Activated naive CD8-positive, alpha-beta T cell treated with anti-CD3 and anti-CD28 coated beads for 36 hours (primary cell): ENCODE results near the gene SUSD6. TPM values are rescaled to one million over a fixed set of nuclear protein-coding genes. Genes with fewer than 3 reads are reported as not detected.
"Not testable (repeated sequence)": the region's sequence is repeated elsewhere in the genome, so short reads cannot be mapped to it uniquely, and the experiment has no call there.

ENCODE experiments used
- DNase-seq: peaks from one replicate; pipeline ENCODE4 v3.0.0; 2021
- H3K27ac Mint-ChIP-seq: one replicate; pipeline ENCODE4 v1.8.0; 2022; ENCODE audit warnings: mild to moderate bottlenecking, moderate library complexity, mixed read lengths
- H3K27me3 Mint-ChIP-seq: one replicate; pipeline ENCODE4 v1.8.0; 2022; ENCODE audit warnings: mild to moderate bottlenecking, mixed read lengths
- H3K36me3 Mint-ChIP-seq: one replicate; pipeline ENCODE4 v1.8.0; 2021; ENCODE audit warnings: mild to moderate bottlenecking, mixed read lengths
- H3K4me1 Mint-ChIP-seq: one replicate; pipeline ENCODE4 v1.8.0; 2021; ENCODE audit warnings: mixed read lengths
- H3K4me3 Mint-ChIP-seq: one replicate; pipeline ENCODE4 v1.8.0; 2022; ENCODE audit warnings: mild to moderate bottlenecking, moderate library complexity, mixed read lengths
- H3K9me3 Mint-ChIP-seq: one replicate; pipeline ENCODE4 v1.8.0; 2022; ENCODE audit warnings: mixed read lengths
- total RNA-seq, 2 experiments: library from RNA; stranded (reverse); gene quantifications; one replicate each; pipeline ENCODE4 v1.2.3, GENCODE V29; 2021

SUSD6 gene
- total RNA-seq, 2 experiments from 2014 or later = 26.3 TPM

DNA sequence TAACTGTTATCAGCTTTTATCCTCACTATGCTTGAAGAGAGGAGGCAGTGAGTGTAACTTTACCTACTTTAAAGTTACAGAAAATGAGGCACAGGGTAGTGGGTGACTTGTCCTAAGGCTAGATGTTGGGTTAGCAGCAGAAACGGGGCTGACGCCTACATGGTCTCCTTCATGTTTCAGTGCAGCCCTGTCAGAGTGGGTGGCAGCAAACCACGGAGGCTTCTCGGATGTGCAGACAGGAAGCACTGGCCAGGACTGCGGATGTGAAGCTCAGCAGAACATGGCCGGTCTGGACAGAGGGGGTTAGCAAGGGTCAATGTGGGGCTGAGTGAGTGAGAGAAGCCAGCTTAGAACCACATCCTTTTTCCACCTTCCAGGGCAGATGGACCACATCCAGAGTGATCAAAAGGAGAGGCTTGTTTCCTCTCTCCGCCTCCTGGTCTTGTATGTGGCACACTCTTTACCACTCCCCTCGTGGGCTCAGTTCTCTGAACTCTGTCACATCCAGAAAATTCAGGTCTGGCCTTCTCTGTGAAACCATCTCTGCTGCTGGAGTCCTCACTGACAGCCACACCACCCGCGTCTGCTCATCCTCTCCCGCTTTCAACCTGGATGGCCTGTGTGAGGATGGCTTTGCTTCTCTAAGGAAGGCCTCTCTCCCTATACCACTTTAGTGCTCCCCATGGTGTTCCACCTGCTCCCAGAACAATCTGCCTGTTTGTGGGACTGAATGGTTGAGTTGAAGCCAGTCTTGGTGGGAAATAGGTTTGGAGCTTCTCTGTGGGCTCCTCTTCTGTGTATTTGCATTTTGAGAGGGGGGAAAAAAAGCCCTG, 14.1 kb downstream of the SUSD6 start:
- DNase-seq = peak; percentile 81
- Mint-ChIP-seq H3K27me3 (no peaks in the 10 kb centered on the region), H3K4me3 (peak overlapping the region; percentile 75), H3K36me3 (peaks cover 14% of the 10 kb centered on the region), H3K4me1 (peaks cover 82% of the 10 kb centered on the region), H3K27ac (peak overlapping the region; percentile 90), H3K9me3 (no peaks in the 10 kb centered on the region)

- H3K4me3 Mint-ChIP-seq = peak overlapping the region; percentile 75
- H3K27ac Mint-ChIP-seq = peak overlapping the region; percentile 90
- no peaks in the 10 kb centered on the region for H3K9me3 Mint-ChIP-seq
- peaks cover 81% of the 10 kb centered on the region for H3K4me1 Mint-ChIP-seq
- DNase-seq = no peak
- no peaks in the 10 kb centered on the region for H3K27me3 Mint-ChIP-seq
- peaks cover 10% of the 10 kb centered on the region for H3K36me3 Mint-ChIP-seq
Measured at GRCh38 chr14:69626132-69626500, 14.7 kb downstream of the SUSD6 start.

GRCh38 chr14:69629225-69630127, 18.1 kb downstream of the SUSD6 start:
- Mint-ChIP-seq H3K4me1 (peaks cover 83% of the 10 kb centered on the region), H3K4me3 (no peak overlapping the region)

GRCh38 chr14:69630360-69630759, 19.0 kb downstream of the SUSD6 start:
- no peak for DNase-seq
- no peak overlapping the region for H3K4me3 Mint-ChIP-seq
- peaks cover 18% of the 10 kb centered on the region for H3K36me3 Mint-ChIP-seq
- no peaks in the 10 kb centered on the region for H3K27me3 Mint-ChIP-seq
- peak overlapping the region; percentile 75 for H3K27ac Mint-ChIP-seq
- peaks cover 81% of the 10 kb centered on the region for H3K4me1 Mint-ChIP-seq
- no peaks in the 10 kb centered on the region for H3K9me3 Mint-ChIP-seq

More at GRCh38 chr14:69629225-69630127, 18.1 kb downstream of the SUSD6 start:
- no peaks in the 10 kb centered on the region for H3K9me3 Mint-ChIP-seq
- no peaks in the 10 kb centered on the region for H3K27me3 Mint-ChIP-seq
- DNase-seq = no peak
- H3K27ac Mint-ChIP-seq = peak overlapping the region; percentile 36
- peaks cover 15% of the 10 kb centered on the region for H3K36me3 Mint-ChIP-seq

DNA sequence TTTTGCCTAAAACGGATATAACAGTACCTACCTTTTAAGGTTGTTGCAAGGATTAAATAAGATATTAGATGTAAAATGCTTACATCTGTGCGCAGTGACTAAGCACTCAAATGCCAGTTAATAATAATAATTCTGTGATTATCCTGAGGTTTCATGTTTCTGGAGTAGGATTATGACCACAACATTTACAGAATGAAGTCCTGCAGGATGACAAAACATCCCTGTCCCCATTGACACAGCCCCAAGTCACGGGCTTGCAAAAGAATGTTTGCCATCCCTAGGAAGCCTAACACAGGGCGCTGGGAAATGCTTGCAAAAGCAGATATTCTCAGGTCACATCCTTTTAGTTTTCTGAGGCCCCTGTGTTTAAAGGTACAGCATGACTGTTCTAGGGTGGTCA, 20.1 kb downstream of the SUSD6 start:
- H3K4me1 Mint-ChIP-seq = peaks cover 81% of the 10 kb centered on the region
- peaks cover 18% of the 10 kb centered on the region for H3K36me3 Mint-ChIP-seq
- H3K27me3 Mint-ChIP-seq = no peaks in the 10 kb centered on the region
- no peak for DNase-seq
- H3K27ac Mint-ChIP-seq = no peak overlapping the region
- no peaks in the 10 kb centered on the region for H3K9me3 Mint-ChIP-seq
- no peak overlapping the region for H3K4me3 Mint-ChIP-seq

DNA sequence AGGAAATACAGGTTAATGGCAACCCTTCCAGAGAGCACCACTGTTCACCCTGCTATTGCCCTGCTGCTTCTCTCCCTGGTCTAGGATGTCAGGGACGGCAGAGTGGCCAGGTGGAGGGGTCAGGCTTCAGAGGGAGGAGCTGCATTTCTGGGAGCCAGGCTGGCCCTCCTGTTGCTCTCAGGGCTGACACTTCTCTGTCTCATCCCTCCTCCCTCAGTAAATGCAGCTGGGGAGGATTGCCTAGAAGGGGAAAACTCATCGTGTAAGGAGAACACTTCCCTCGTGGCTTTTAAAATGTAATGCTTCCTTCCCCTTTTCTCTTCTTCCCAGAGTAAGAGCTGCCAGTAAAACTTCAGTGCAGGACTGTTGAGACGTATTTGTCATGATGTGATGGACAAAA, 20.8 kb downstream of the SUSD6 start:
- Mint-ChIP-seq H3K36me3 (peaks cover 16% of the 10 kb centered on the region), H3K4me3 (no peak overlapping the region), H3K27ac (no peak overlapping the region), H3K9me3 (no peaks in the 10 kb centered on the region), H3K27me3 (no peaks in the 10 kb centered on the region), H3K4me1 (peaks cover 81% of the 10 kb centered on the region)
- no peak for DNase-seq

DNA sequence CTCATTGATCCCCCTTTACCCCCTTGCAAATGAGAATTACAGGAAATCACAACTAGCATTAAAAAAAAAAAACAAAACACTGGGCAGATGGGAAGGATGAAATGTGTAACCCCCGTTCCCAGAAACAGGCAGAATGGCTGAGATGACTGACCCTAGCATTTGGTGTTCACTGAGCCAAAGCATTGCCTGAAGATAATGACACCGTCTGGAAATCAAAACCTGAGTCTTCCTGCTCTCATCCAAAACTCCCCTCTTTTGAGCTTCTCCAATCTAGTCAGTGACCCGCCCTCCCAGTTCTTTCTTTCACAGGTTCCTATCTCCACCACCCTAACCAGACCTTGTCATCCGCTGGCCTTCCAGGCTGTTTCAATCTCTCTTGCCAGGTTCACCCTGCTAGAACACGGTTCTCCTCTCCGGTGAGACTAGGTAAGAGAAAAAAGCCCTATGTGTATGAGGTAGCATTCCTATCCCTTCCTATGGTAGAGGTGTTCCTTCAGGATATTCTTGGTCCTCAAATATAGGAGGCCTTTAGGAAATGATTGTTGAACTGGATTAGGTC, 21.3 kb downstream of the SUSD6 start:
- Mint-ChIP-seq H3K27me3 (no peaks in the 10 kb centered on the region), H3K36me3 (peaks cover 17% of the 10 kb centered on the region), H3K9me3 (no peaks in the 10 kb centered on the region), H3K4me3 (no peak overlapping the region), H3K27ac (peak overlapping the region; percentile 19), H3K4me1 (peaks cover 86% of the 10 kb centered on the region)
- no peak for DNase-seq

DNA sequence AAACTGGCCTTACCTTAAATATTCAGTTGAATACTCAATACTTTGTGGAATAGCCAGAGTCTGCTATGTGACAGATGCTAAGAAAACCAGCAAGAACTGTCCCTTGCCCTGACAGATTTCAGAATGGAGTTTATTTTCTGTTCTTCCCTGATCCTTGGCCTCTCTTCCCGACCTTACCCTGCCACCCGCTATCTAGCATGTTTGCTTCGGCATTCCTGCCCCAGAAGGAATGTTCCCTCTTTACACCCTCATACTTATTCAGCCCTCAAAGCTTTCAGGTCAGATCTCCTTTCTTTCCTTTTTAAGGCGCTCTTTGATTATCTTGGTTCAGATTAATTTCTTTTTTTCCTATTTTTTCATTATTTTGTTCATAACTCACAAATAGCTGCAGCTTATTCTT, 21.8 kb downstream of the SUSD6 start:
- Mint-ChIP-seq H3K9me3 (no peaks in the 10 kb centered on the region), H3K4me1 (peaks cover 87% of the 10 kb centered on the region), H3K27ac (no peak overlapping the region), H3K36me3 (peaks cover 17% of the 10 kb centered on the region), H3K27me3 (no peaks in the 10 kb centered on the region), H3K4me3 (no peak overlapping the region)
- DNase-seq = no peak

- Mint-ChIP-seq H3K27ac (peak overlapping the region; percentile 91), H3K27me3 (no peaks in the 10 kb centered on the region), H3K4me1 (peaks cover 77% of the 10 kb centered on the region), H3K36me3 (peaks cover 26% of the 10 kb centered on the region), H3K9me3 (peaks cover 7% of the 10 kb centered on the region), H3K4me3 (peak overlapping the region; percentile 41)
- peak; percentile 55 for DNase-seq
Measured at GRCh38 chr14:69635981-69636639, 24.7 kb downstream of the SUSD6 start.

DNA sequence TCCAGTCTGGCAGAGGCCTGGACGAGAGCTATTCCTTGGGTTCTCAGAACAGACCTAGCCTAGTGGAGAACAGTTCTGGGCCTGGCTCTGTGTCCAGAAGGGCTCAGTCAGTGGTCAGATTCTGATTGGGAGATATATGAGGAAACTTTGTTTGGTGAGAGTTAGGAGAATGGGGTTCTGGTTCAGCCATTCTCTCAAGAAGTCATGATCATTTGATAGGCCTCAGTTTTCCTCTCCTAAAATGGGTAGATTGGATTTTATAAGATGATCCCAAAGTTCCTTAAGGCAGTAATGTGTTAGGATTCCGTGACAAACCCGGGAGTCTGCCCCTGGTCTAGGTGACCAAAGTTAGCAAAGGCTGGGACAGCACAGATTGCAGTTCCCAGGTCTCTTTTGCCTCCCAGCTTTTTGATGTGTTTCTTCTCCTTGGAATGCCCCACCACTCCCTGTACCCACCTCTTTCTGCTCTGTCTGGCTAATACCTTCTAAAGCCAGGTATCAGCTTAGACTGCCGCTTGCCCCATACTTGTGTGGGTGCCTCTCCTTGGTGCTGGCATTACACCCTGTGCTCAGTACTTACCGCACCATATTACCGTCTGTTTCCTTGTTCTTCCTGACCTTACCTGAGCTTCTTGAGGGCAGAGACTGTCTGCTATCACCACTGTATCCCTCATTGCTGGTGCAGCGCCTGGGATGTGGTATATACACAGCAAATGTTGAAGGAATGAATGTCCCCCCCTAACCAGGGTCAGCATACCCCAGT, 25.5 kb downstream of the SUSD6 start:
- H3K4me1 Mint-ChIP-seq = peaks cover 73% of the 10 kb centered on the region
- H3K36me3 Mint-ChIP-seq = peaks cover 33% of the 10 kb centered on the region
- peak overlapping the region; percentile 91 for H3K27ac Mint-ChIP-seq
- peak overlapping the region; percentile 41 for H3K4me3 Mint-ChIP-seq
- H3K9me3 Mint-ChIP-seq = peaks cover 13% of the 10 kb centered on the region
- no peaks in the 10 kb centered on the region for H3K27me3 Mint-ChIP-seq
- DNase-seq = no peak

- Mint-ChIP-seq H3K9me3 (peaks cover 19% of the 10 kb centered on the region), H3K27me3 (no peaks in the 10 kb centered on the region), H3K4me1 (peaks cover 73% of the 10 kb centered on the region), H3K27ac (peak overlapping the region; percentile 91), H3K4me3 (no peak overlapping the region), H3K36me3 (peaks cover 37% of the 10 kb centered on the region)
- no peak for DNase-seq
Measured at GRCh38 chr14:69637503-69638031, 26.2 kb downstream of the SUSD6 start.

- peaks cover 58% of the 10 kb centered on the region for H3K36me3 Mint-ChIP-seq
- H3K27ac Mint-ChIP-seq = peak overlapping the region; percentile 35
- DNase-seq = no peak
- no peak overlapping the region for H3K4me3 Mint-ChIP-seq
- H3K9me3 Mint-ChIP-seq = peaks cover 25% of the 10 kb centered on the region
- H3K27me3 Mint-ChIP-seq = no peaks in the 10 kb centered on the region
- peaks cover 70% of the 10 kb centered on the region for H3K4me1 Mint-ChIP-seq
Measured at GRCh38 chr14:69640931-69641330, 29.5 kb downstream of the SUSD6 start.

- H3K36me3 Mint-ChIP-seq = peaks cover 62% of the 10 kb centered on the region
- peaks cover 25% of the 10 kb centered on the region for H3K9me3 Mint-ChIP-seq
- H3K4me1 Mint-ChIP-seq = peaks cover 66% of the 10 kb centered on the region
- DNase-seq, H3K4me3 Mint-ChIP-seq, H3K27me3 Mint-ChIP-seq: not testable (repeated sequence)
- peak overlapping the region; percentile 78 for H3K27ac Mint-ChIP-seq
Measured at GRCh38 chr14:69642212-69642793, 30.9 kb downstream of the SUSD6 start.
